Spinal cord (tissue), 10 donors: ENCODE data around the gene LYZL1. TPM values are rescaled to one million over a fixed set of nuclear protein-coding genes. Genes with fewer than 3 reads are reported as not detected.
"Not testable (repeated sequence)": the region's sequence is repeated elsewhere in the genome, so short reads cannot be mapped to it uniquely, and the experiment has no call there.

Source experiments
- DNase-seq, 6 donors: peaks; one replicate each; pipeline versions ENCODE4 v3.0.0 to v3.0.0-alpha.2; 2013 to 2015; ENCODE audit warnings: low spot score in 6 of 6, low read depth in 4 of 6
- H3K27ac ChIP-seq: one replicate; pipeline ENCODE4 v1.5.1; 2013; ENCODE audit warnings: low read depth, low read length, control low read depth
- H3K27me3 ChIP-seq: one replicate; pipeline ENCODE4 v1.6.1; 2013; ENCODE audit warnings: low read length; ENCODE audit not compliant: control insufficient read depth, insufficient read depth
- H3K36me3 ChIP-seq: one replicate; pipeline ENCODE4 v1.6.1; 2013; ENCODE audit warnings: low read length; ENCODE audit not compliant: control insufficient read depth, insufficient read depth
- H3K4me1 ChIP-seq: one replicate; pipeline ENCODE4 v1.6.1; 2013; ENCODE audit warnings: low read length; ENCODE audit not compliant: control insufficient read depth, insufficient read depth
- H3K4me3 ChIP-seq: one replicate; pipeline ENCODE4 v1.5.1; 2013; ENCODE audit warnings: low read depth, low read length, control low read depth
- H3K9me3 ChIP-seq: one replicate; pipeline ENCODE4 v1.6.1; 2013; ENCODE audit warnings: low read length; ENCODE audit not compliant: control insufficient read depth, insufficient read depth
- WGBS: methylation state at CpG from one replicate; pipeline ENCODE4 v1.1.5; 2013; ENCODE audit warnings: missing lambda C conversion rate; ENCODE audit not compliant: insufficient coverage; 5-methylcytosine and 5-hydroxymethylcytosine counted together
- polyA plus RNA-seq, 2 donors: library from polyadenylated mRNA; unstranded; fragments of 120-200 nt; gene quantifications; one replicate each; pipeline ENCODE4 v1.2.1, GENCODE V29; 2013; ENCODE audit not compliant: insufficient read length in 2 of 2
- total RNA-seq, 2 donors: library from RNA; depleted of rRNA in 1 of 2; stranded (reverse); fragments of 120-200 nt in 1 of 2; fragments of >200 nt in 1 of 2; gene quantifications; one replicate each; pipeline versions ENCODE4 v1.2.3 to v1.2.4, GENCODE V29; 2013 to 2014
- donor health status: healthy.

Gene LYZL1
- total and polyA plus RNA-seq, 4 donors: not detected

- no peak overlapping the region for H3K27ac ChIP-seq
- H3K4me1 ChIP-seq: no peaks in the 10 kb centered on the region
- H3K4me3 ChIP-seq: no peak overlapping the region
- 66% methylated on average over 4 of the region's 5 CpGs for WGBS
- H3K27me3 ChIP-seq: no peaks in the 10 kb centered on the region
- DNase-seq: no peak
- no peaks in the 10 kb centered on the region for H3K9me3 ChIP-seq
- H3K36me3 ChIP-seq: no peaks in the 10 kb centered on the region
These were observed 15.4 kb upstream of the LYZL1 start for GRCh38 chr10:29273478-29273877.

GRCh38 chr10:29276251-29276850, 12.5 kb upstream of the LYZL1 start:
- Histone ChIP-seq H3K9me3 (no peaks in the 10 kb centered on the region), H3K27ac (no peak overlapping the region), H3K36me3 (no peaks in the 10 kb centered on the region), H3K27me3 (no peaks in the 10 kb centered on the region), H3K4me1 (no peaks in the 10 kb centered on the region), H3K4me3 (no peak overlapping the region)
- DNase-seq: no peak
- 70% methylated on average over 5 of the region's 6 CpGs for WGBS

DNA sequence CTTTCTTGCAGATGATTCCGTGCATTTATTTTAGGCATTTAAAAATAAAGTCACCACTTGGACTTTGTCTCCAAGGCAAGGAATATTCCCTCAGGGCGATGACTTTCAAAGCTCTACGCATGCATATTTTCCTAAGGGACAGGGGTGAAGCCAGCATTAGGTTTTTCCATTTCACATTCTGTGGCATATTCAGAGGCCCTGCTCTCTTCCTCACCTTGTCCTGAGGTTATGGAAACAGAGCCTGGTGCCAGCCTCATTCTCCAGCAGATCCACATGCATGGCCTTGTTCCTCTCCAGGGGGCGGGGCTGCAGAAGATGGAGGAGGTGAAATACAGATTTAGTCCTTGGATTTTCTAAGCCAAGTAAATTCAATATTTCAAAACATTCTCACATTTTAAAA, 11.6 kb upstream of the LYZL1 start:
- Histone ChIP-seq H3K4me3 (no peak overlapping the region), H3K36me3 (no peaks in the 10 kb centered on the region), H3K4me1 (no peaks in the 10 kb centered on the region), H3K27me3 (no peaks in the 10 kb centered on the region), H3K27ac (no peak overlapping the region), H3K9me3 (no peaks in the 10 kb centered on the region)
- 92% methylated on average over 3 of the region's 4 CpGs for WGBS
- no peak for DNase-seq

DNA sequence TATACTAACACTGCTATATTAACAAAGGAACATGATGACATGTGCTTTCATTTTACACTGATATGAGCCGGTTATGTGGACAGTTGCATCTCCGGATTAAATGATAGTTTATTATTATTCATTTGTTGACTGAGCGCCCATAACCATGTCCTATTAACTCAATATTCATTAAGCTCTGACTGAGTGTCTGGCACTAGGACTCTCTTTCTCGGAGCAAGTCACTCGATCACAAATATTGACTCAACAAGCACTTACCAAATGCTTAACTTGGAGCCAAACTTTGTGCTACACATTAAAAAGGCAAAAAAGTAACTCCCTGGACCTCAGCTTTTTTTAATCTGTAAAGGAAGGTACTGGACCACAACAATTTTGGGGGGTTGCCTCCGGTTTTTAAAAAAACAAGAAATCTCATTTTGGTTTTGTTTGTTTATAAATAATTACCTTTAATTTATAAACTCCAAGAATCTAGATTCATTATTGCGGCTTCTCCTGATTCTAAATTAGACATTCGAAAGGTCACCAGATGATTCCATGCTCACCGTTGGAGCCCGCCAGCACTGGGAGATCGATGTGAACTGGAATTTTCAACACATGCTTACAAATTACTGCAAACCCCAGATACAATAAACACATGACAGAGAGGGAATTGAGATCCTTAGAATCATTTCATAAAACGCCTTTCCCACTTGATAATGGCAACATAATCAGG, 8.9 kb upstream of the LYZL1 start:
- no peak overlapping the region for H3K27ac ChIP-seq
- H3K27me3 ChIP-seq: no peaks in the 10 kb centered on the region
- H3K4me3 ChIP-seq: no peak overlapping the region
- 74% methylated on average over 6 of the region's 12 CpGs for WGBS
- DNase-seq: no peak
- no peaks in the 10 kb centered on the region for H3K9me3 ChIP-seq
- H3K36me3 ChIP-seq: no peaks in the 10 kb centered on the region
- no peaks in the 10 kb centered on the region for H3K4me1 ChIP-seq

GRCh38 chr10:29280488-29280840, 8.4 kb upstream of the LYZL1 start:
- no peaks in the 10 kb centered on the region for H3K27me3 ChIP-seq
- no peaks in the 10 kb centered on the region for H3K9me3 ChIP-seq
- DNase-seq: no peak
- no peaks in the 10 kb centered on the region for H3K36me3 ChIP-seq
- no CpG with 5 or more reads among the region's 3 CpGs for WGBS
- H3K27ac ChIP-seq: no peak overlapping the region
- H3K4me3 ChIP-seq: no peak overlapping the region
- H3K4me1 ChIP-seq: no peaks in the 10 kb centered on the region

GRCh38 chr10:29285624-29286051, 3.2 kb upstream of the LYZL1 start:
- no peaks in the 10 kb centered on the region for H3K9me3 ChIP-seq
- no peaks in the 10 kb centered on the region for H3K27me3 ChIP-seq
- no peak overlapping the region for H3K4me3 ChIP-seq
- no CpG with 5 or more reads among the region's 4 CpGs for WGBS
- DNase-seq: no peak
- H3K27ac ChIP-seq: no peak overlapping the region
- no peaks in the 10 kb centered on the region for H3K36me3 ChIP-seq
- H3K4me1 ChIP-seq: no peaks in the 10 kb centered on the region

DNA sequence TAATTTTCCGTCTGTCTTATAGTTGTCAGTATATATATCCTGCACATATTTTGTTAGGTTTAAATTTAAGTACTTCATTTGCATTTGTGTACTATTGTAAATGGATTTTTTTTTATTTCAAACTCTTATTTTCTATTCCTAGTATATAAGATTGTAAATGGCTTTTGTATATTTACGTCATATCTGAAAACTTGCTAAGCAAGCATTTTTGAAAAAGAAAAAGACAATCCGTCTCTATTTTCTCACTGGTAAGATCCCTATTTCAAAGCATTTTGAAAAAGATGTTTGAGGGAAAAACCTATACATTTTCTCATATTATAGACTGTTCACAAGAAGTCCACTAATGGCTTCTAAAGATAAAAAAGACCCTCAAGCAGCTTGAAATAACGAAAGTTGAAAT, 1.2 kb upstream of the LYZL1 start:
- no peaks in the 10 kb centered on the region for H3K27me3 ChIP-seq
- no peaks in the 10 kb centered on the region for H3K9me3 ChIP-seq
- H3K36me3 ChIP-seq: no peaks in the 10 kb centered on the region
- no peaks in the 10 kb centered on the region for H3K4me1 ChIP-seq
- DNase-seq: no peak
- no peak overlapping the region for H3K4me3 ChIP-seq
- H3K27ac ChIP-seq: no peak overlapping the region
- WGBS: no CpG with 5 or more reads among the region's 4 CpGs

- H3K9me3 ChIP-seq, H3K4me1 ChIP-seq, H3K4me3 ChIP-seq, H3K27ac ChIP-seq, H3K36me3 ChIP-seq, DNase-seq, H3K27me3 ChIP-seq: not testable (repeated sequence)
- 94% methylated on average over 2 of the region's 10 CpGs for WGBS
These were observed 2.7 kb downstream of the LYZL1 start for GRCh38 chr10:29291561-29291960.

GRCh38 chr10:29292406-29292805, 3.5 kb downstream of the LYZL1 start:
- not testable (repeated sequence) for H3K27ac ChIP-seq, H3K27me3 ChIP-seq, H3K36me3 ChIP-seq, H3K4me1 ChIP-seq, DNase-seq, H3K9me3 ChIP-seq, H3K4me3 ChIP-seq
- 94% methylated on average over 10 of the region's 13 CpGs for WGBS

- H3K4me3 ChIP-seq: no peak overlapping the region
- no peak overlapping the region for H3K27ac ChIP-seq
- no CpG with 5 or more reads among the region's 2 CpGs for WGBS
- H3K27me3 ChIP-seq: no peaks in the 10 kb centered on the region
- no peaks in the 10 kb centered on the region for H3K36me3 ChIP-seq
- H3K4me1 ChIP-seq: no peaks in the 10 kb centered on the region
- no peak for DNase-seq
- H3K9me3 ChIP-seq: peaks cover 8% of the 10 kb centered on the region
These were observed 6.9 kb downstream of the LYZL1 start for GRCh38 chr10:29295813-29296212.
